NCI-H1105 treated with DMSO at 0.1 percent for 48 hours (cell line): ENCODE results near the gene ACACB.
A peak's percentile ranks its signal among the peaks of the same experiment; 100 is the strongest.

Experiments used
- DNase-seq: peaks from one replicate; lab custom pipeline; 2025; lab: John Stamatoyannopoulos, UW

ACACB gene

DNA sequence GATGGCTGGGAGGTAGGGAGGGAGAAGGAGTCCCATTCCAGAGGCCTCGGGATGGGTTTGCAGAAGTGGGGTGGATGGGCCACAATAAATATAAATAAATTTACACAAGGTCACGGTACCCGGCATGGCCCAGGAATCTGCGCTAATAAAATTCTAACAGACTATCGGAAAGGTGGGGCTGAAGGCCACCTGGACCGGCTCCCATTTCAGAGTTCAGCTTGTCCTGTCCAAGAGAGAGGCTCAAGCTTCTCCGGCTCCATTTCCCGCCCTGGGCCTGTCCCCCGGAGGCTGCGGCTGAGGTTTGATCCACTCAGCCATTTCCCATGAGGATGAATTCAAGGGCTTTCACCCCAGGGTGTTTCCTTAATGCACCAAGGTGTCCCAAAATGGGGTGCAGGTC is 162.5 kb downstream of the ACACB start:
- no peak for DNase-seq

DNA sequence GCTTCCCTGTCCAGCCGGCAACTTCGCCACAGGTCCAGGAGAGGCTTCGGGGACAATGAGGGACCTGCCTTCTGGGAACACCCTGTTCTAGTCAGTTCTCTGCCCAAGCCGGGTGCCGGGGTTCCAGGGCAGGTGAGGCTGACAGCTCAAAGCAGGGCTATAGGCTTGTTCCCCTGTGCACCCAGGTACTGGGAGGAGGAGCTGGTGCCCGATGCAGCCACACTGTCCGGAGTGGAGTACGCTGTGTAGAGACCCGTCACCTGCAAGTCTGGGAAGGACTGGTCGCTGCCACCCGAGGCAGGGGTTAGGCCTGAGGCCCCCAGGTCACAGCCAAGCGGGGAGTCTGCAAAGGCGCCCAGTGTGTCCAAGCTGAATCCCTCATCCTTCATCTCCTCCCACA is 163.1 kb downstream of the ACACB start:
- no peak for DNase-seq

DNA sequence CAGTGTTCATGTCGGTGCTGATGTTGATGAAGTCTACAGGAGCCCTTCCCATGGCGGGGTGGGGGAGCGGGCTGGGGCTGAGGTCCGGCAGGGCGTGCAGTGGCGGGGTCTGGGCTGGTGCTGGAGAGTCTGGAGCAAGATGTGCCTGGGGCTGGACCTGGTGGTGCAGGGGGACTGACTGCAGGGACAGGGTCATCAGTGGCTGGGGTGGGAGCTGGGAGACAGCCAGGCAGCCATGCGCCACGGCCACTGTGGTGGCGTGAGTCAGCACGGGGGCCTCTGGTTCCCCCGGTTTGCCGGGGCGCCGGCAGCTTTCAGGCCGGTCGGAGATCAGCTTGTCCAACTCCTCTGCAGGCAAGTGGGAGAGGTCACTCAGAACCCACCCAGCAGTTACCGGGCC is 165.1 kb downstream of the ACACB start:
- no peak for DNase-seq

DNA sequence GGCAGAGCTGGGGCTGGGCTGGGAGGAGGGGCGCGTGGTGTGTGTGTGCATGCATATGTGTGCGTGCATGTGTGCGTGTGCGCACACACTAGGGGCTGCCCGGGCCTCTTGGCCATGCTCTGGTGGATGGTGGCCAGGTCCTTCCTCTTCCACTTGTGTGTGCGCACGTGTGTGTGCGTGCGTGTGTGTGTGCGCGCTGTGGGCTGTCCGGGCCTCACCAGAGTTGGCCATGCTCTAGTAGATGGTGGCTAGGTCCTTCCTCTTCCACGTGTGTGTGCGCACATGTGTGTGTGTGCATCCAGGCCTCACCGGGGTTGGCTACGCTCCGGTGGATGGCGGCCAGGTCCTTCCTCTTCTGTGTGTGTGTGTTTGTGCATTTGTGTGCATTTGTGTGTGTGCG is 168.0 kb downstream of the ACACB start:
- no peak for DNase-seq

DNA sequence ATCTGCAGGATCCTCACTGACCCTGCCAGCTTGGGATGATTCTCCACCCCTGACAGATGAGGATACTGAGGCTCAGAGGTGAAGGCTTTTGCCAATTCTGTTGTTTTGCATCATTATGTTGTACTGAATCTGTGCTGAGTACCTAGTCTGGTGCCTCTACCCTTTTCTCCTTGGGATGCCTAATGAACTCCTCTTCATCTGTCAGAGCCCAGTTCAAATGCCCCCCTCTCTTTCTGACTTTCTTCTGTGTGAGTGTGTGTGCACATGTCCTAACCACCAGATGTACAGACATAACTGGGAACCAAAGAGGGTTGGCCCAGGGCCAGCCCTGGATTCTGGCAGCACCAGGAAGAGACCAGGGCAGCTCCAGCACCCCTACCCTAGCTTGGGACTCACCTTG is 169.9 kb downstream of the ACACB start:
- no peak for DNase-seq

DNA sequence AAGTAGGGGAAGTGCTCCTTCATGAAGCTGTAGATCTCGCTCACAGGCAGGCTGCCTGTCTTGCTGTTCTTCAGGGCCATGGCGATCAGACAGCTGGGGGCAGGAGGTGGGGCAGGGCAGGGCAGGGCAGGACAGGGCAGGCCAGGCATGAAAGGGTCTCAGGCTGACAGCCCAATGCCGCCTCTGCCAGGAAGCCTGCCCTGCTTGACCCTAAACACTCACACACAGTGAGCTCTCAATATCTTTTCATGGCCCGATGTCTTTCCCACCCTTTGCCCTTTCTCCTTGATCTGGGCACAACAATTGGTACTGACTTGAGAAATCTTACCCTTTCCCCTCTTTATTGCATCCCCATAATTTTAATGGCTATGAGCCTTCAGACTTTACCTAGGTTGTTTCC is 170.3 kb downstream of the ACACB start:
- DNase-seq, result no peak

DNA sequence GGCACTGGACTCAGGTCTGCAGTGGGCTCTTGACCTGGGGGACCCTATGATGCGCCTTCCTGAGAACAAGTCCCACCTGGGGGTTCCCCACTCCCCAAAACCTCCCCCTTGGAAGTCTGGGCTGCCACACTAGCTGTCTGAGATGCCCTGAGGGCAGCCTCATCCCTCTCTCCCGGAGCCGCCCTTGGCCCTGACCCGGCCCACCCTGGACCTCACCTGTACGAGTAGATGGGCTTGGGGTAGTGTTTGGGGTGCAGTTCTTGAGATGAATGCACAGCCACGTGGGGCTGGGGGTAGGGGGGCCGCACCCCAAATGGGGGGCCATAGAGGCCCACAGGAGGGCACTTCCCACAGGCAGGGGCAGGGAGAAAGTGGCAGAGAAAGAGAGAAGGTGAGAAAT is 170.8 kb downstream of the ACACB start:
- DNase-seq, result no peak

DNA sequence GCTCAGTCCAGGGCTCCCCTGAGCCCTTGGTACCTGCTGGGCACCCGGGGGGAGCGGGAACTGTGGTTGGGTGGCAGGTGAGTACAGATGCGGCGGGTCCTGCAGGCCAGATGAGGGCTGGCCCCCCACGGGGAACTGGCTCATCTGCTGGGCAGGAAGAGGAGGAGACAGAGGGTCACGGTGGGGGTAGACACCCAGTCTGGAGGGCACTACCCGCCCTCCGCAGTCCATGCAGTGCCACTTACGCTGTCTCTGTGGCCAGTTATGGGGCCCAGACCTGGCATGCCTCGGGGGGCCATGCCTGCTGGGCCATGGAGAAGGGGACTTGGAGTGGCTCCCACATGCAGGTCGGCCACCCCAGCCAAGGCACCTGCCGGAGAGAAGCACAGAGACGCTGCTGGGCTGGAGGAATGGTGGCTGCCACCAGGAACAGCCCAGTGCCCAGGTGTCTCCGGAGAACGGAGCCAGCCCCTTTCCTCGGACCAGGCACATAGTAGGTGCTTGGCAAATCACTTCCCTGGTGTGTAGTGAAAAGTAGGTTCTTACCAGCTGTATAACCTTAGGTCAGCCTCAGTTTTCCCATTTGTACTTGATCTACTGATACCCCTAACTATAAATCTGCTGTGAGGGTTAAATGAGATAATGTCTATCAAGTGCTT is 171.6 kb downstream of the ACACB start:
- no peak for DNase-seq

DNA sequence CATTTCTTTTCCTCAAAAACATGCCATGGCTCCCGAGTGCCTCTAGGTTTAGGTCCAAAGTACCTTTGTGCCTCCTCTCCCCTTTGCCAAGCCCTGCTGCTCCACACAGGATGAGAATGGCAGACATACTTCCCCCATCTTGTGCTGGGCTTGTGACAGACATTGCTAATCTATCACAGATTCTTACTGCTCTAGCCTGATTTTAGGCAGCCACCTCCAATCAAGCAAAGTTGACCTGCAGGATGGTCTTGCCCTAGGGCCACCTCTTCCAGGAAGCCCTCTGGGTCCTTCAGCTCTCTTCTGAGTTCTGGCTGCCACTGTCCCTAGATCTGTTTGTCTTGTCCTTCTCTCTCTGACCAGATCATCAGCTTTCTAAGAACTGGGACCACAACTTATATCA is 172.2 kb downstream of the ACACB start:
- no peak for DNase-seq

DNA sequence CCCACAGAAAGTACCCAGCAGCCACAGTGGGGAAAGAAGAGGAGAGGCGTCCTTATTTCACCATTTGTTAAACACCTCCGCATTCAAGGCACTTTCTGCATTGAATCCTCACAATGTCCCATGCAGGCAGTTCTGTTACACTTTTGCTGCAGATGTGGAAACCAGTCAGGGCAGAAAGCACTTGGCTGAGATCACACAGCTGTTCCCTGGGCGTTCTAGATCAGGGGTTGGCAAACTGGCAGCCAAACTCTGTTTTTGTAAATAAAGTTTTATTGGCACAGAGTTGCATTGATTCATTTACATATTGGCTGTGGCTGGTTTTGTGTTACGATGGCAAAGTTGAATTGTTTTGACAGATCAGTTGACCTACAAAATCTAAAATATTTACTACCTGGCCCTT is 172.6 kb downstream of the ACACB start:
- no peak for DNase-seq

DNA sequence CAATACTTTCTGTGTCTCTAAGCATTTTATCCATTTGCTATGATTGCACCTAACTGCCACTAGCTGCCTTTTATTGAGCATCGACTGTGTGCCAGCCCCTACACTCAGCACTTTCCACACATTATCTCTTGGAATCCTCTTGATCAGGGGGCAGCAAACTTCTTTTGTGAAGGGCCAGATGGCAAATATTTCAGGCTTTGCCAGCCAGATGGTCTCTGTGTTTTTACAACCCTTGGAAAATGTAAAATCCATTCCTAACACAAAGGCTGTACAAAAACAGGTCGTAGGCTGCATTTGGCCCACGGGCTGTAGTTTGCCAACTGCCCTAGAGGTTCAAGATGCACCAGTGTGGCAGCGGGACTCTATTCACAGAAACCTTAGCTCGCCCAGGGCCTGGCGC is 173.2 kb downstream of the ACACB start:
- no peak for DNase-seq

DNA sequence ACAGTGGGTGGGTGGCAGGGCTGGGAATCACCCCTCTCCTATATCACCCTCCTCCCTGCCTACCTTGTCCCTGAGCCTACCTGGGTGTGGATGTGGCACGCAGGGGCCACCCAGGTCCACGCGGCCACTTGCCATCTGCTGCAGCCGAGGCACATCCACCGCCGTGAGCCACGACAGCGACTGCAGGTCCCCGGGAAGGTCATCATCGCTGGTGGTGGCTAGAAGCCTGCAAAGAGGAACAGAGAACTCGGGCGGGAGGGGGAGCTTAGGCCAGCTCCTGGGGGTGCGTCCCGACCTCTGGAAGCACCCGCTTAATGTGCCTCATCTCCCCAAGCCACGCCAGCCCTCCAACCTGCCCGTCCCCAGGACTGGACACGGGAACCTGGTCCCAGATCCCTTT is 173.7 kb downstream of the ACACB start:
- no peak for DNase-seq

DNA sequence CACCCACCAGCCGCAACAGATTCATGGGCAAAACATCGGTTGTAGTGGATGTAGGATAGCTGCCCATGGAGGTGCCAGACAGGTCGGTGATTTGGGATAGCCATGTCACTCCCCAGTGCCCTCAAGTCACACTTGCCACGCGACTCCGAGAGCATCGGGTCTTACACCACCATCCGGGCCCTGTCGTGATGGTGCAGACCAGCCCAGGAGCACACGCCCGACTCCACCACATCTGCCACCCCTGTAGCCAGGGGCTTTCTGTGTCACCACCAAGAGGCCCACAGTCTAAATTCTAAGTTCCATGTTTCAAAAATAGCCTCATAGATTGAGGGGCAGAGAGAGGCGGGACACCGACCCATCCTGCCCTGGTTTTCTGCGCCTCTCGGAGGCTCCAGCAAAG is 174.7 kb downstream of the ACACB start:
- no peak for DNase-seq

DNA sequence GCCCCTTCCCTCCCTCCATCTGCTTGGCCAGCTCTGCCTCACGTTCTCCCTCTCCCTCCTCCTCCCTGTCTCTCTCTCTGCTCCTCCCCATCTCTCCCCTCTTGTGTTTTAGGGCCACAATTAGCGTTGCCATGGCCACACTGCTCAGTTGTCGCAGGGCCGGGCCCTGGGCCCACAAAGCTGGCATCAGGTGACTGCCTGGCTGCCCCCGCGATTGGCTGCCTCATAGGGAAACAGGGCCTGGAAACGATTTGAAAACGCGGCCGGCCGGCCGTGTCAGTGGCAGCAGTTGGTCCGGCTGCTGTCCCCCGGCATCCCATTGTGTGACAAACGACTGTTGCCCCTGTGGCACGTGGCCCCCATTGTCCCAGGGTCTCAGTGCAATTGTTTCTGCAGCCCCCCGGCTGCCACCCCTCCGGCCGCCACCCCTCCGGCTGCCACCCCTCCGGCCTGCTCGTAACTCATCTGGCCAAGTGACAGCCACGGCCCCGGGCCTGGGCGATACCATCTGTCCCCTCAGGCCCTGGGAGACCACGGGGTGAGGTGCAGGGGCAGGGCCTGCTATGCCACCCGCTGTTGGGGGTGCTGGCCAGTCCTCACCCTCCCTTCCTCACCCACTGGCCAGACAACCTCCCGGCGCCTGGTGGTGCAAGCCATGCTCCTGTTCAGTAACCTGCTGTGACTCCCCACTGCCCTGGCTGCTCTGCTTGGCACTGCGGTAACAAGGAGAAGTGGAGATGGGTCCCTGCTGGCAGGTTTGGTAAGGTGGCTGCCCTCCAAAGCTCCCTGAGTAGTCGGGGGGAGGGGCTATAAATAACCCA is 175.3 kb downstream of the ACACB start:
- peak; percentile 98 for DNase-seq

DNA sequence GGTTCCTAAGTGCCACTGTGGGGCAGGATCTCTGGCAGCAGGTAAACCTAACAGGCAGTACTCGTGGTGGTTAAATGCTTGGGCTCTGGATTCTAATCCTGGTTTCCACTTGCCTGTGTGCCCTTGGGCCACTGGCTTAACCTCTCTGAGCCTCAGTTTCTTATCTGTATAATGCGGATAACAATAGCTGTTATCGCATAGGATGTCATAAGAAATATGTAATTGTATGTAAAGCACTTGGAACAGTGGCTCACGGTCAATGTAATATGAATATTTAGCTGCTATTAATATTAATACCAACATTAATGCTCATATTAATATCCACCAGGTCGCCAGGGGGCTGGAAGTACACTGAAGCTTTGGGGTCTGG is 175.9 kb downstream of the ACACB start:
- no peak for DNase-seq

DNA sequence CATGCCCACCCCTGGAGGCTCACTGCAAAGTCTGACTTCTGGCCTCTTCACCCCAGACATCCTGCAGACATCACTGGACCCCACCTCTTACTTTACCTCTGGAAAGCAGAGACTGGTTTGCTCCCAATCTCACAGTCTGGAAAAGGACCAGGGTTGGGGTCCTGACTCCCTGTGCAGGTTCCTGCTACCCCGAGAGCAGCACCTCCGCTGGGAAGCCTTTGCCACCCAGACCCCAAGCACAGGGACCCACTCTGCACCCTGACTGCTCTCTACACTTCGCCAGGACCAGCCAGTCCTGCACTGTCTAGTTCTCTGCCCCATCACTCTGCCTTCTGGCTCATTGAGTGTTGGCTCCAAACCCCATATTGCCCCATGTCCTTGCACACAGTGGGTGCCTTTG is 176.7 kb downstream of the ACACB start:
- DNase-seq, result no peak

DNA sequence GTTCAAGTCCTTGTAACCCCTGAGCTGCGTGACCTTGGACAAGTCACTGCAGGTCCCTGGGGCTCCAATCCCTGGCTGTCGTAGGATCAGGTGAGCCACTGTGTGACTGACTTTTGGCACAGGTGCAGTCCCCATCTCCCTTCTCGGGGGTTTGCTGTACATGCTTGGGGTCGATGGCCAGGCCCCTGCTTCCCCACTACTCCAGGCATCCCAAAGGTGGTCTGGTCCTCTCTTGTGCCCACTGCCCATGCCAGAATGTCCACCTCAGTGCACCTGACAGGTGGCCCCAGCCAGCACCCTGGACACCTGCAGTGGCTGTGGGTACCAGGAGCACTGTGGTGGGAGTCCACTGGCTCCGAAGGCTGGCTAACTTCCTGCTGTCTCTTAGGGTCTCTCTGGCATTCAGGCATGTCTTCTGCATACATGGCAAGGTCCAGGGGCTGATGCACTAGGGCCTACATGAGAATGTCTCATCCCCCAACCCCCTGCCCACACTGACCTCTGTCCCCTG is 178.0 kb downstream of the ACACB start:
- no peak for DNase-seq

DNA sequence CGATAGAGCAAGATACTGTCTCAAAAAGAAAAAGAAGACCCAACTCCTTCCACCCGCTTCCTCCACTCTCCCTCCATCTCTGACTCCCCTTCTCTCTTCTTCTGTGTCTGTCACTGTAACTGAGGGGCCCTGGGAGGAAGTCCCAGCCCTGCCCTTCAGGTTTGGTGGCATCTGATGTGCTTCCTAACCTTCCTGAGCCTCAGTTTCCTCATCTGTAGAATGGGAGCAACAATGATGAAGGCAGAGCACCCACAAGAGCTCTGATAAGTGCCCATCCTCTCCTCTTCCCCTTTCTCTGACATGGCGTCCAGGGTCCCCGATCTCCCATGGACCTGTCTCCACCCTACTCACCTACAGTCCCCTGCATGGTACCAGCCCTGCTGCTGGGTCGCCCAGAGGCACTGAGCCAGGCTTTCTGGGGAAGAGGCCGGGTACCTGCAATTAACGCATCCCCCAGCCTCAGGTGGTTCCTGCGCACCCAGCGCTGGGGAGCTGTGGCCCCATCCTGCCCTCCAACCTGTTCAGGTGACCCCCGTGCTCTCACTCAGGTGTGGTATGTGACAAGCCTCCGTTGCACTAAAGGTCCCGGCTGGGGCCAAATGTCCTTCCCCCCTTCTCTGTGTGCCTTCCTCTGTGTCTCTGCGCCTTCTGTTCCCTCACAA is 179.5 kb downstream of the ACACB start:
- no peak for DNase-seq

DNA sequence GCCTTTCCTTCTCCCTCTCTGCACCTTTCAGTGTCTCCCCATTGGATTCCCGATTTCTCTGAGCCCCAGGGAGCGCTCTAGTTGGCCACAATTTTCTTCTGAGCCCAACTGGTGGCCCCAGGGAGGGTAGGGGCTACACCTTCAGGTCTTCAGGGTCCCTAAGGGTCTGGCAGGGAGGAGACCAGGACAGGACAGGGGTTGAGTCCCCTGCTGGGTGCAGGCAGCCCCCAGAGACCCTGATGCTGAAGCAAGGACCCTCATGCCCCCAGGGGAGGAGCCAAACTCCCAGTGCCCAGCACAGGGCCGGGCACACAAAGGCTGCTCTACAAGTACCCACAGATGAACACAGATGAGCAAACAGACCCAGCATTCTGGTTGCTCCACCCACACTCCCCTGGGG is 180.0 kb downstream of the ACACB start:
- no peak for DNase-seq

DNA sequence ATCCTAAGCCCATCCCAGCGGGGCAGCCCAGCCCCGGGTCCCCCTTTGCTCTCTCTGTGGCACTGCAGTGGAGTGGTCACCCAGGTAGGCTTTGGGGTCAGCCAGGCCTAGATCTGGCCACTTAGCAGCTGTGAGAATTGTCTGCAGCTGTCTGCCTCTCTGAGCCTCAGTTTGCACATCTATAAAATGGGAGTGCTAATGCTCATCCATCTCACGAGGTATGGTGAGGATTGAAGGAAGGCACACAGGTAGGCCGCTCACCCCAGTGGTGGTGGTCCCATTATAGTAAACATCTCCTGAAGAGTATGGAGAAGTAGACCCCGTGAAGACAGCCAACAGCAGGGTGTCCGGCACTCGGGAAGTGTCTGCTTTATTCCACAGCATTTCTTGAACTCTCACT is 183.5 kb downstream of the ACACB start:
- DNase-seq, result no peak

DNA sequence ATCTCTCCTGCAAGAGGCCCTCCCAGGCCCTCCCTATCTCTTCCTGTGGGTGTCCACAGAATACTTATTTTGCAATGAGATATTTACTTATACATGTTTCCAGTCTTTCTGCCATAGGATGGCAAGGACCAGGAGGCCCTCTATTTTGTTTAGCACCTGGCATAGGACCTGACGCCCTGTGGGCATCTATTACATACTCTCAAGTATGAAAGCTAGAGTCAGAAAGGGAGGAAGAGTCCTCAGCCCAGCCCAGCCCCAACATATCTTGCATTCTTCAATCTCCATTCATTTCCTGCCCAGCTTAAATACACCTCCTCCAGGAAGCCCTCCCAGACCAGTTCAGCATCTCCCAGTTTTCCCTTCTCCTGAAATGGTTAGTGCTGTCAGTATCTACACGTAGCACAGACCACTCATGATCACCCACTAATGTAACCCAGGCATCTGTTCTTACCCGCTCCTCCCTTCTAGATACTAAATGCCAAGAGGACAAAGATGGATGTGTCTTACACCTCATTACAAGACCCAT is 185.3 kb downstream of the ACACB start:
- no peak for DNase-seq

DNA sequence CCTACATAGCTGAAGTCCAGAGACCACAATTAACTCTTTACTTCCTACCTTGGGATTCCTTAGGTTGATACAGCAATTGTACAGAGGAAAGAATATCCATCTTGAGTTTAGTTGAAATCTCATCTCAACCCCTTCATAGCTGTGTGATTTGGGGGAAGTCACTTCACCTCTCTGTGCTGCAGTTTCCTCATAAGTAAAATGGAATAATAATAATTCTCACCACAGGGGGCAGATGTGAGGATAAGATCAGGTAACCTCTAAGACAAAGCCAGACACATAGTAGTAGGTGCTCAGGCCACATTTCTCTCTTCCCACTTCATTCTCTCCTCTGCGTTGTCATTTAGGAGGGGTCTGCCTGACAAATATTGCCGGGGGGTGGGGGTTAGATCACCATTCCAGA is 186.0 kb downstream of the ACACB start:
- peak; percentile 9 for DNase-seq

DNA sequence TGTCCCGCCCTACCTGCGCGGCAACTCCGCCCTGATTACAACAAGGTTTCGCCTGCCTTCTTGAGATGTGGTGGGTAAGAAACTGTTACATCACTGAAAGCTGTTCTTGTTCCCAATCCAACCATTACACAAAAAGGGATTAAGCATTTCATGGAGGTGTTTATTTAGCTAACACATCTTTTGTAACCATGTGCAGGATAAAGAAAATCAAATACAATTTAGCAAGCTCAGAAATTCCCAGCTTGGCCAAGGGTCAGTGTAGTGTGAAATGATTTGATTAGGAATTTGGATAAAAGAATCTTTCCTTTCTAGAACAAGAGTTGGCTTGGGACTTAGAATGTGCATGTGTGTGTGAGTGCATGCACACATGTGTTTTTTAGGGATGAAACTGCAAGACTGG is 186.4 kb downstream of the ACACB start:
- no peak for DNase-seq
